Kasumi-1 (cell line): Measurements from ENCODE around the gene PRSS50.
A peak's percentile ranks its signal among the peaks of the same experiment; 100 is the strongest.

ENCODE experiments used
- DNase-seq, 2 experiments: peaks; one replicate each; lab custom pipeline; 2025; lab: John Stamatoyannopoulos, UW

PRSS50 gene

GRCh38 chr3:46692566-46692990 is 25.1 kb downstream of the PRSS50 start:
- DNase-seq: no peak

- DNase-seq: peak; percentile 8 to 30
These were observed 26.9 kb downstream of the PRSS50 start for GRCh38 chr3:46690798-46691197.

- no peak for DNase-seq
These were observed 32.2 kb downstream of the PRSS50 start for GRCh38 chr3:46685446-46685845.

- no peak for DNase-seq
These were observed 32.8 kb downstream of the PRSS50 start for GRCh38 chr3:46684891-46685290.

GRCh38 chr3:46682974-46683373 is 34.7 kb downstream of the PRSS50 start:
- no peak for DNase-seq

- DNase-seq: peak; percentile 41 to 42
These were observed 35.7 kb downstream of the PRSS50 start for GRCh38 chr3:46681856-46682540.

GRCh38 chr3:46681387-46681786 is 36.3 kb downstream of the PRSS50 start:
- DNase-seq: no peak

- DNase-seq: no peak
These were observed 37.3 kb downstream of the PRSS50 start for GRCh38 chr3:46680298-46680826.

GRCh38 chr3:46679681-46680080 is 38.0 kb downstream of the PRSS50 start:
- no peak for DNase-seq

- no peak for DNase-seq
These were observed 39.4 kb downstream of the PRSS50 start for GRCh38 chr3:46678280-46678679.

- DNase-seq: no peak
These were observed 40.3 kb downstream of the PRSS50 start for GRCh38 chr3:46677411-46677726.

GRCh38 chr3:46676601-46677410 is 40.9 kb downstream of the PRSS50 start:
- no peak for DNase-seq

GRCh38 chr3:46675843-46676567 is 41.7 kb downstream of the PRSS50 start:
- DNase-seq: no peak

- DNase-seq: no peak
These were observed 42.2 kb downstream of the PRSS50 start for GRCh38 chr3:46675426-46675825.

GRCh38 chr3:46674031-46674845 is 43.4 kb downstream of the PRSS50 start:
- DNase-seq: no peak

GRCh38 chr3:46673151-46674030 is 44.3 kb downstream of the PRSS50 start:
- DNase-seq: no peak

- DNase-seq: no peak
These were observed 45.3 kb downstream of the PRSS50 start for GRCh38 chr3:46672349-46672695.

GRCh38 chr3:46671541-46672348 is 45.9 kb downstream of the PRSS50 start:
- DNase-seq: no peak

- no peak for DNase-seq
These were observed 46.7 kb downstream of the PRSS50 start for GRCh38 chr3:46670891-46671427.
